Measurements from ENCODE around the gene COG5. TPM values are rescaled to one million over a fixed set of nuclear protein-coding genes. Genes with fewer than 3 reads are reported as not detected.

The COG5 gene
- total and polyA plus RNA-seq, 2 experiments from 2014 or later, result 15.4 to 36.5 TPM

DNA sequence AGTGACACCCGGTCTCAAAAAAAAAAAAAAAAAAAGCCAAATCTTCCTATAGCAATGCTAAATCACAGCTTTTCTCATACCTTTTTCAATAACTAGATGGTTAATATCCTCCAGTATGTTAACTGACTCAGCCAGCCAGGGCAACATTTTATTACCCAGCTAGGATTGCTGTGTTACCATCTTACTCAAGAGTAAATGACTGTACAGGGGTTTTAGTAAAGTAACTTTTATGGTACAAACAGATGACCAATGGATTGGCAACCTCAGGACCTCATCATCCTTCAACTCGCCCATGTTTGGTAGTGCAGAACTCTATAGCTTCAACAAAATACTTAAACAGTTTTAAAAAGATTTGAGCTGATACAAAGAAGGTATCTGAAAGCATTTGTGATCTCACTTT lies 335.4 kb downstream of the COG5 start:
- Histone ChIP-seq H3K27me3 (ENCODE audit: insufficient read depth) (no peaks in the 10 kb centered on the region), H2AFZ (no peak overlapping the region), H3K36me3 (ENCODE audit: insufficient read depth) (no peaks in the 10 kb centered on the region), H3K4me1 (ENCODE audit: insufficient read depth) (no peaks in the 10 kb centered on the region), H4K20me1 (replicated peaks; ENCODE audit: insufficient read depth) (no peaks in the 10 kb centered on the region), H3K9me2 (ENCODE audit: insufficient read depth) (no peaks in the 10 kb centered on the region), H3K4me2 (no peak overlapping the region), H3F3A (replicated peaks; ENCODE audit: low read depth) (no peaks in the 10 kb centered on the region), H3K79me2 (replicated peaks; ENCODE audit: insufficient read depth) (no peaks in the 10 kb centered on the region), H3K4me3 (no peak overlapping the region), H3K27ac (ENCODE audit: low read depth) (no peak overlapping the region)
- no peak for ATAC-seq
- Mint-ChIP-seq H3K27me3 (ENCODE audit: insufficient read depth, low read depth, poor library complexity) (no peaks in the 10 kb centered on the region), H3K4me3 (no peak overlapping the region), H3K36me3 (ENCODE audit: low read depth) (no peaks in the 10 kb centered on the region; the same call in 2 of the 3 replicates), H3K9me3 (no peaks in the 10 kb centered on the region), H3K27ac (no peak overlapping the region), H3K4me1 (peaks cover 12% of the 10 kb centered on the region; the same call in 2 of the 3 replicates)
- no peak for TF ChIP-seq JUNB (IDR thresholded peaks at IDR 0.05; ENCODE audit: unreplicated experiment)
- TF ChIP-seq, protein P1, sequence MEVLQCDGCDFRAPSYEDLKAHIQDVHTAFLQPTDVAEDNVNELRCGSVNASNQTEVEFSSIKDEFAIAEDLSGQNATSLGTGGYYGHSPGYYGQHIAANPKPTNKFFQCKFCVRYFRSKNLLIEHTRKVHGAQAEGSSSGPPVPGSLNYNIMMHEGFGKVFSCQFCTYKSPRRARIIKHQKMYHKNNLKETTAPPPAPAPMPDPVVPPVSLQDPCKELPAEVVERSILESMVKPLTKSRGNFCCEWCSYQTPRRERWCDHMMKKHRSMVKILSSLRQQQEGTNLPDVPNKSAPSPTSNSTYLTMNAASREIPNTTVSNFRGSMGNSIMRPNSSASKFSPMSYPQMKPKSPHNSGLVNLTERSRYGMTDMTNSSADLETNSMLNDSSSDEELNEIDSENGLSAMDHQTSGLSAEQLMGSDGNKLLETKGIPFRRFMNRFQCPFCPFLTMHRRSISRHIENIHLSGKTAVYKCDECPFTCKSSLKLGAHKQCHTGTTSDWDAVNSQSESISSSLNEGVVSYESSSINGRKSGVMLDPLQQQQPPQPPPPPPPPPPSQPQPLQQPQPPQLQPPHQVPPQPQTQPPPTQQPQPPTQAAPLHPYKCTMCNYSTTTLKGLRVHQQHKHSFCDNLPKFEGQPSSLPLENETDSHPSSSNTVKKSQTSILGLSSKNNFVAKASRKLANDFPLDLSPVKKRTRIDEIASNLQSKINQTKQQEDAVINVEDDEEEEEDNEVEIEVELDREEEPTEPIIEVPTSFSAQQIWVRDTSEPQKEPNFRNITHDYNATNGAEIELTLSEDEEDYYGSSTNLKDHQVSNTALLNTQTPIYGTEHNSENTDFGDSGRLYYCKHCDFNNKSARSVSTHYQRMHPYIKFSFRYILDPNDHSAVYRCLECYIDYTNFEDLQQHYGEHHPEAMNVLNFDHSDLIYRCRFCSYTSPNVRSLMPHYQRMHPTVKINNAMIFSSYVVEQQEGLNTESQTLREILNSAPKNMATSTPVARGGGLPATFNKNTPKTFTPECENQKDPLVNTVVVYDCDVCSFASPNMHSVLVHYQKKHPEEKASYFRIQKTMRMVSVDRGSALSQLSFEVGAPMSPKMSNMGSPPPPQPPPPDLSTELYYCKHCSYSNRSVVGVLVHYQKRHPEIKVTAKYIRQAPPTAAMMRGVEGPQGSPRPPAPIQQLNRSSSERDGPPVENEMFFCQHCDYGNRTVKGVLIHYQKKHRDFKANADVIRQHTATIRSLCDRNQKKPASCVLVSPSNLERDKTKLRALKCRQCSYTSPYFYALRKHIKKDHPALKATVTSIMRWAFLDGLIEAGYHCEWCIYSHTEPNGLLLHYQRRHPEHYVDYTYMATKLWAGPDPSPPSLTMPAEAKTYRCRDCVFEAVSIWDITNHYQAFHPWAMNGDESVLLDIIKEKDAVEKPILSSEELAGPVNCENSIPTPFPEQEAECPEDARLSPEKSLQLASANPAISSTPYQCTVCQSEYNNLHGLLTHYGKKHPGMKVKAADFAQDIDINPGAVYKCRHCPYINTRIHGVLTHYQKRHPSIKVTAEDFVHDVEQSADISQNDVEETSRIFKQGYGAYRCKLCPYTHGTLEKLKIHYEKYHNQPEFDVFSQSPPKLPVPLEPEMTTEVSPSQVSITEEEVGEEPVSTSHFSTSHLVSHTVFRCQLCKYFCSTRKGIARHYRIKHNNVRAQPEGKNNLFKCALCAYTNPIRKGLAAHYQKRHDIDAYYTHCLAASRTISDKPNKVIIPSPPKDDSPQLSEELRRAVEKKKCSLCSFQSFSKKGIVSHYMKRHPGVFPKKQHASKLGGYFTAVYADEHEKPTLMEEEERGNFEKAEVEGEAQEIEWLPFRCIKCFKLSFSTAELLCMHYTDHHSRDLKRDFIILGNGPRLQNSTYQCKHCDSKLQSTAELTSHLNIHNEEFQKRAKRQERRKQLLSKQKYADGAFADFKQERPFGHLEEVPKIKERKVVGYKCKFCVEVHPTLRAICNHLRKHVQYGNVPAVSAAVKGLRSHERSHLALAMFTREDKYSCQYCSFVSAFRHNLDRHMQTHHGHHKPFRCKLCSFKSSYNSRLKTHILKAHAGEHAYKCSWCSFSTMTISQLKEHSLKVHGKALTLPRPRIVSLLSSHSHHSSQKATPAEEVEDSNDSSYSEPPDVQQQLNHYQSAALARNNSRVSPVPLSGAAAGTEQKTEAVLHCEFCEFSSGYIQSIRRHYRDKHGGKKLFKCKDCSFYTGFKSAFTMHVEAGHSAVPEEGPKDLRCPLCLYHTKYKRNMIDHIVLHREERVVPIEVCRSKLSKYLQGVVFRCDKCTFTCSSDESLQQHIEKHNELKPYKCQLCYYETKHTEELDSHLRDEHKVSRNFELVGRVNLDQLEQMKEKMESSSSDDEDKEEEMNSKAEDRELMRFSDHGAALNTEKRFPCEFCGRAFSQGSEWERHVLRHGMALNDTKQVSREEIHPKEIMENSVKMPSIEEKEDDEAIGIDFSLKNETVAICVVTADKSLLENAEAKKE (CRISPR knock-in tag; IDR thresholded peaks at IDR 0.05), result no peak
- TF ChIP-seq STAT1 (IDR thresholded peaks at IDR 0.05; ENCODE audit: unreplicated experiment), result no peak
- no peak for TF ChIP-seq ZNF114 (CRISPR knock-in tag; IDR thresholded peaks at IDR 0.05)
- no peak for DNase-seq (ENCODE audit: low spot score)

DNA sequence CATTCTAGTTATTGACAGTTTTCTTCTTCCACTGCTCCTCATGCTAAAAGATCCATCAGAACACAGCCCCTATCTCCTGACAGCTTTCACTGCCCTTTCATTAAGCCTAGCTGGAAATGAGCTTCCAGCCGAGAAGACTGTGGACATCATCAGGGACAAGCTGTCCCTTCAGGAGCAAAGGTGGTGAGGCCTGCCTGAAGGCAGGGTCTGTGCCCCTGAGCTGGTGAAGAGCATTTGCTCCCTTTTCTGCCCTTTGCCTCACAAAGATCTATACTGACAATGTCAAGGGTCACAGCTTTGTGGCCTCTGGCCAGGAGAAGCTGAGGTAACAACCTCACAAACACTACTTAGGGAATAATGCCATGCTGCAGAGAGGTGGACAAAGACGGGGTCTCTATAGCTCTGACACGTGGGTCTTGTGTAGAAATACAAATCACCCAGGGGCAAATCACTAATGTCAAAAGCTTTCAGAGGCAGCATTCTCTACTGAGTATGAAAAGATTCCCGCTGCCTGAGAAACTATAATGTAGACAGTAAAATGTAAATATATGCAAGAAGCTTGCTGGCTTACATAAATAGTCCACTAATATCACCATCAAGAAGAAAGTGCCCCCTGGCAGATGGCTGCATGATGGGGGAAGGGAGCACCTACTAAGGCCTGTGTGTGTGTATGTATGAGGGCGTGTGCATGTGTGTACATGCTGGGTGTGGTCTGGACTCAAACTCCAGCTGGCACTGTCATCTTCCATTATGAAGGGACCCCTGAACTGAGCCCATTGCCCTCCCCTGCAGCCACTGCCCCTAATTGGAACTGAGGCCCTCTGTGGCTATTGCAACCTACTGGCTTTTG lies 339.1 kb downstream of the COG5 start:
- H3K36me3 Mint-ChIP-seq (ENCODE audit: low read depth), result no peaks in the 10 kb centered on the region
- TF ChIP-seq NANOG (IDR thresholded peaks at IDR 0.05; ENCODE audit: borderline replicate concordance) (no peak), EZH2phosphoT487 (IDR thresholded peaks at IDR 0.05; ENCODE audit: unreplicated experiment) (no peak), ZNF331 (CRISPR knock-in tag; IDR thresholded peaks at IDR 0.05; ENCODE audit: low read depth) (no peak), ZNF114 (CRISPR knock-in tag; IDR thresholded peaks at IDR 0.05) (no peak), STAT1 (IDR thresholded peaks at IDR 0.05; ENCODE audit: unreplicated experiment) (no peak)
- TF ChIP-seq, protein P2, sequence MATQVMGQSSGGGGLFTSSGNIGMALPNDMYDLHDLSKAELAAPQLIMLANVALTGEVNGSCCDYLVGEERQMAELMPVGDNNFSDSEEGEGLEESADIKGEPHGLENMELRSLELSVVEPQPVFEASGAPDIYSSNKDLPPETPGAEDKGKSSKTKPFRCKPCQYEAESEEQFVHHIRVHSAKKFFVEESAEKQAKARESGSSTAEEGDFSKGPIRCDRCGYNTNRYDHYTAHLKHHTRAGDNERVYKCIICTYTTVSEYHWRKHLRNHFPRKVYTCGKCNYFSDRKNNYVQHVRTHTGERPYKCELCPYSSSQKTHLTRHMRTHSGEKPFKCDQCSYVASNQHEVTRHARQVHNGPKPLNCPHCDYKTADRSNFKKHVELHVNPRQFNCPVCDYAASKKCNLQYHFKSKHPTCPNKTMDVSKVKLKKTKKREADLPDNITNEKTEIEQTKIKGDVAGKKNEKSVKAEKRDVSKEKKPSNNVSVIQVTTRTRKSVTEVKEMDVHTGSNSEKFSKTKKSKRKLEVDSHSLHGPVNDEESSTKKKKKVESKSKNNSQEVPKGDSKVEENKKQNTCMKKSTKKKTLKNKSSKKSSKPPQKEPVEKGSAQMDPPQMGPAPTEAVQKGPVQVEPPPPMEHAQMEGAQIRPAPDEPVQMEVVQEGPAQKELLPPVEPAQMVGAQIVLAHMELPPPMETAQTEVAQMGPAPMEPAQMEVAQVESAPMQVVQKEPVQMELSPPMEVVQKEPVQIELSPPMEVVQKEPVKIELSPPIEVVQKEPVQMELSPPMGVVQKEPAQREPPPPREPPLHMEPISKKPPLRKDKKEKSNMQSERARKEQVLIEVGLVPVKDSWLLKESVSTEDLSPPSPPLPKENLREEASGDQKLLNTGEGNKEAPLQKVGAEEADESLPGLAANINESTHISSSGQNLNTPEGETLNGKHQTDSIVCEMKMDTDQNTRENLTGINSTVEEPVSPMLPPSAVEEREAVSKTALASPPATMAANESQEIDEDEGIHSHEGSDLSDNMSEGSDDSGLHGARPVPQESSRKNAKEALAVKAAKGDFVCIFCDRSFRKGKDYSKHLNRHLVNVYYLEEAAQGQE (IDR thresholded peaks at IDR 0.05; ENCODE audit: unreplicated experiment), result no peak
- TF ChIP-seq, protein P3, sequence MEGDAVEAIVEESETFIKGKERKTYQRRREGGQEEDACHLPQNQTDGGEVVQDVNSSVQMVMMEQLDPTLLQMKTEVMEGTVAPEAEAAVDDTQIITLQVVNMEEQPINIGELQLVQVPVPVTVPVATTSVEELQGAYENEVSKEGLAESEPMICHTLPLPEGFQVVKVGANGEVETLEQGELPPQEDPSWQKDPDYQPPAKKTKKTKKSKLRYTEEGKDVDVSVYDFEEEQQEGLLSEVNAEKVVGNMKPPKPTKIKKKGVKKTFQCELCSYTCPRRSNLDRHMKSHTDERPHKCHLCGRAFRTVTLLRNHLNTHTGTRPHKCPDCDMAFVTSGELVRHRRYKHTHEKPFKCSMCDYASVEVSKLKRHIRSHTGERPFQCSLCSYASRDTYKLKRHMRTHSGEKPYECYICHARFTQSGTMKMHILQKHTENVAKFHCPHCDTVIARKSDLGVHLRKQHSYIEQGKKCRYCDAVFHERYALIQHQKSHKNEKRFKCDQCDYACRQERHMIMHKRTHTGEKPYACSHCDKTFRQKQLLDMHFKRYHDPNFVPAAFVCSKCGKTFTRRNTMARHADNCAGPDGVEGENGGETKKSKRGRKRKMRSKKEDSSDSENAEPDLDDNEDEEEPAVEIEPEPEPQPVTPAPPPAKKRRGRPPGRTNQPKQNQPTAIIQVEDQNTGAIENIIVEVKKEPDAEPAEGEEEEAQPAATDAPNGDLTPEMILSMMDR (conservative IDR thresholded peaks at IDR 0.05; ENCODE audit: low read depth in 2 of 2), result no peak

More for the DNA sequence above, 339.1 kb downstream of the COG5 start:
- H3K4me3 Mint-ChIP-seq, result no peak overlapping the region
- peaks cover 3% of the 10 kb centered on the region for H3K4me1 Mint-ChIP-seq
- H3K27me3 ChIP-seq (ENCODE audit: insufficient read depth), result no peaks in the 10 kb centered on the region
- H3K27ac ChIP-seq (ENCODE audit: low read depth), result no peak overlapping the region
- H3F3A ChIP-seq (replicated peaks; ENCODE audit: low read depth), result no peaks in the 10 kb centered on the region
- no peaks in the 10 kb centered on the region for H3K79me2 ChIP-seq (replicated peaks; ENCODE audit: insufficient read depth)
- H3K27me3 Mint-ChIP-seq (ENCODE audit: insufficient read depth, low read depth, poor library complexity), result no peaks in the 10 kb centered on the region
- no peak overlapping the region for H2AFZ ChIP-seq
- H3K27ac Mint-ChIP-seq, result no peak overlapping the region
- H3K9me2 ChIP-seq (ENCODE audit: insufficient read depth), result no peaks in the 10 kb centered on the region
- no peak overlapping the region for H3K4me2 ChIP-seq
- no peaks in the 10 kb centered on the region for H3K36me3 ChIP-seq (ENCODE audit: insufficient read depth)
- no peak overlapping the region for H3K4me3 ChIP-seq
- no peak for DNase-seq (ENCODE audit: low spot score)
- H3K9me3 Mint-ChIP-seq, result no peaks in the 10 kb centered on the region
- H3K4me1 ChIP-seq (ENCODE audit: insufficient read depth), result no peaks in the 10 kb centered on the region
- H4K20me1 ChIP-seq (replicated peaks; ENCODE audit: insufficient read depth), result no peaks in the 10 kb centered on the region
- ATAC-seq, result no peak
